Astrocyte of the spinal cord (primary cell): Measurements from ENCODE around the gene TP53BP1.

Experiments
- DNase-seq: peaks from one replicate; pipeline ENCODE4 v3.0.0; 2011; ENCODE audit warnings: low read depth, low spot score
- H3K4me3 ChIP-seq: 2 replicates; pipeline ENCODE4 v1.5.1; 2011; ENCODE audit warnings: low read depth, mild to moderate bottlenecking, low read length, moderate library complexity
- CTCF ChIP-seq: IDR thresholded peaks from 2 replicates; pipeline ENCODE4 v1.5.1; 2012; ENCODE audit warnings: low read depth, mild to moderate bottlenecking, low read length, inconsistent platforms
- in situ Hi-C: cut with HindIII; loops from 2 replicates; pipeline ENCODE4 v1.10.0; 2017; ENCODE audit warnings: low sequenced_read_pairs

TP53BP1 gene

DNA sequence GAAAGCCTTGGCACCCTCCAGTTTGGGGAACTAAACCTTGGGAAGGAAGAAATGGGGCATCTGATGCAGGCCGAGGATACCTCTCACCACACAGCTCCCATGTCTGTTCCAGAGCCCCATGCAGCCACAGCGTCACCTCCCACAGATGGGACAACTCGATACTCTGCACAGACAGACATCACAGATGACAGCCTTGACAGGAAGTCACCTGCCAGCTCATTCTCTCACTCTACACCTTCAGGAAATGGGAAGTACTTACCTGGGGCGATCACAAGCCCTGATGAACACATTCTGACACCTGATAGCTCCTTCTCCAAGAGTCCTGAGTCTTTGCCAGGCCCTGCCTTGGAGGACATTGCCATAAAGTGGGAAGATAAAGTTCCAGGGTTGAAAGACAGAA, 32.2 kb upstream of the TP53BP1 start:
- in situ Hi-C loops = no loop called here
- TF ChIP-seq CTCF = no peak
- no peak for DNase-seq
- H3K4me3 ChIP-seq = no peak overlapping the region

GRCh38 chr15:43524254-43524845, 31.4 kb upstream of the TP53BP1 start:
- no peak overlapping the region for H3K4me3 ChIP-seq
- TF ChIP-seq CTCF = no peak
- no peak for DNase-seq
- in situ Hi-C loops = no loop called here

DNA sequence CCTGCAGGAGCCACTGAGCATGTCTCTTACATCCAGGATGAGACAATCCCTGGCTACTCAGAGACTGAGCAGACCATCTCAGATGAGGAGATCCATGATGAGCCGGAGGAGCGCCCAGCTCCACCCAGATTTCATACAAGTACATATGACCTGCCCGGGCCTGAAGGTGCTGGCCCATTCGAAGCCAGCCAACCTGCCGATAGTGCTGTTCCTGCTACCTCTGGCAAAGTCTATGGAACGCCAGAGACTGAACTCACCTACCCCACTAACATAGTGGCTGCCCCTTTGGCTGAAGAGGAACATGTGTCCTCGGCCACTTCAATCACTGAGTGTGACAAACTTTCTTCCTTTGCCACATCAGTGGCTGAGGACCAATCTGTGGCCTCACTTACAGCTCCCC, 30.7 kb upstream of the TP53BP1 start:
- DNase-seq = no peak
- in situ Hi-C loops = no loop called here
- no peak overlapping the region for H3K4me3 ChIP-seq
- no peak for TF ChIP-seq CTCF

- TF ChIP-seq CTCF = no peak
- in situ Hi-C loops = no loop called here
- no peak for DNase-seq
- H3K4me3 ChIP-seq = no peak overlapping the region
Measured at GRCh38 chr15:43522247-43522646, 29.3 kb upstream of the TP53BP1 start.

GRCh38 chr15:43521419-43521818, 28.5 kb upstream of the TP53BP1 start:
- in situ Hi-C loops = no loop called here

DNA sequence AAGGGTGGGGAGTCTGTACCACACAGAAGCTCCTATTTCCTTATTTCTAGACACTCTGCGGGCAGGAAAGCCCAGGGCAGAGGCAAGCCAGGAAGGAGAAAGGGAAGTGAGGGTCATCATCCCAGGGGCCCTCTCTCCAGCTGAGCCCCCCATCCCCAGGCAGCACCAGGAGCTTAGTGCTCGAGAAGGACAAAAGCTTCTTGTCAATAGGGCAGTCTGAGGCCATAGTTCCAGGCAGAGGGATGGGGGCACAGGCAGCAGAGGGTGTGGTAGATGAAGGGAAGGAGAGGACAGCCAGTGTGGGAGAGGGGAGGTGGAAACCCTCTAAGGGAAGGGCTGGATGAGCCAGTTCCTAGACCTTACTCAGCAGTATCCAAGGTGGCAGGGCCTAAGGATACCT, 27.2 kb upstream of the TP53BP1 start:
- no peak for DNase-seq
- in situ Hi-C loops = no loop called here
- H3K4me3 ChIP-seq = no peak overlapping the region

More at GRCh38 chr15:43521419-43521818, 28.5 kb upstream of the TP53BP1 start:
- TF ChIP-seq CTCF = no peak
- DNase-seq = no peak
- H3K4me3 ChIP-seq = no peak overlapping the region

More for the DNA sequence above, 27.2 kb upstream of the TP53BP1 start:
- no peak for TF ChIP-seq CTCF
